CD4-positive, alpha-beta T cell treated with Interleukin-4 for 4 hours (primary cell): ENCODE measurements around the gene GPRIN3.
"Not testable (repeated sequence)": the region's sequence is repeated elsewhere in the genome, so short reads cannot be mapped to it uniquely, and the experiment has no call there.

Source experiments
- DNase-seq: peaks from one replicate; pipeline ENCODE4 v3.0.0-alpha.2; 2020

GPRIN3 gene

GRCh38 chr4:89204624-89205023 is 103.0 kb downstream of the GPRIN3 start:
- no peak for DNase-seq

DNA sequence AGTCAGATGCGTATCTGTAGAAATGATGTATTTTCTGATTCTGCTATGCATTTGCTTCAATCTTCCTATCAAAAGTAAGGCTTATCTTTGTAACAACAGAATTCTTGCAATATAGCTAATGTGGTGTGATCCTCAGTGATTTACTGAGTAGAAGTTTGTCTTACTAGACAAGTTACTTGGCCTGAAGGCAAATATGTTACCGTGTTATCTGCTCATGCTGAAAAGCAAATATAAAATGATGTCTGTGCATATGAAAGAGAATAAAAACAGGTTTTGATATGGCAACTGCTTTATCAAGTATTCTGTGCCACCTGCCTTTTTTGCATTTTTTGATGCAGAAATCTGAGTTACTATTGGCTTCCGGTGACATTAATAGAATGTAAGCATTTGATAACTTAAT is 103.7 kb downstream of the GPRIN3 start:
- DNase-seq, result no peak

DNA sequence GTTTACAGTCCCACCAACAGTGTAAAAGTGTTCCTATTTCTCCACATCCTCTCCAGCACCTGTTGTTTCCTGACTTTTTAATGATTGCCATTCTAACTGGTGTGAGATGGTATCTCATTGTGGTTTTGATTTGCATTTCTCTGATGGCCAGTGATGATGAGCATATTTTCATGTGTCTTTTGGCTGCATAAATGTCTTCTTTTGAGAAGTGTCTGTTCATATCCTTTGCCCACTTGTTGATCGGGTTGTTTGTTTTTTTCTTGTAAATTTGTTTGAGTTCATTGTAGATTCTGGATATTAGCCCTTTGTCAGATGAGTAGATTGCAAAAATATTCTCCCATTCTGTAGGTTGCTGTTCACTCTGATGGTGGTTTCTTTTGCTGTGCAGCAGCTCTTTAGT is 108.2 kb downstream of the GPRIN3 start:
- not testable (repeated sequence) for DNase-seq

DNA sequence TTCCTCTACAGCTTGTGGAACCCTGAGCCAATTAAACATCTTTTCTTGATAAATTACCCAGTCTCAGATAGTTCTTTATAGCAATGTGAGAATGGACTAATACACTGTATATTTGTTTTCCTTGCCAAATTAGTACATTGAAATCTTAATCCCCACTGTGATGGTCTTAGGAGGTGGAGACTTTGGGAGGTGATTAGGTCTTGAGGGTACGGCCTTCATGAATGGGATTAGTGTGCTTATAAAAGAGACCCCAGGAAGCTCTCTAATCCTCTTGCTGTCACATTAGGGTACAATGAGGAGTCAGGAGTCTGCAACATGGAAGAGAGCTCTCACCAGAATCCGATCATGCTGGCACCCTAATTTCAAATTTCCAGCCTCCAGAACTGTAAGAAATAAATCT is 109.7 kb downstream of the GPRIN3 start:
- no peak for DNase-seq

DNA sequence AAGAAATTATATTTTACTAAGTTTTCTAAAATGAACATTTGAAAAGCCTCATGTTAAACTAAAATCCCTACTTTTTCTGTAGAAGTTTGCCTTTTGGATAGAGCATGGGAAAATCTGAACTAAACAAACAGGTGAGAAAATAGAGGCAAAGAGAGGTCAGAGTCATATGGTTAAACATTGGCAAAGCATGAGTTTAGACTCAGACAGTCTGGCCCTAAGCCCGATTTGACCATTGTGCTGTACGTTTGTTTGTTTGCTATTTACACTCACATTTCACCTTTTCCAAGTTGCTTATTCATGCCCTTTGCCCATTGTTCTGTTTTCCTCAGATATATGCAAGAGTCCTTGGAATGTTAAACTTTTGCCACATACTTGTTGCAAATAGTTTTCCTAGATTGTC is 110.9 kb downstream of the GPRIN3 start:
- DNase-seq, result no peak

GRCh38 chr4:89196056-89196674 is 111.4 kb downstream of the GPRIN3 start:
- no peak for DNase-seq

DNA sequence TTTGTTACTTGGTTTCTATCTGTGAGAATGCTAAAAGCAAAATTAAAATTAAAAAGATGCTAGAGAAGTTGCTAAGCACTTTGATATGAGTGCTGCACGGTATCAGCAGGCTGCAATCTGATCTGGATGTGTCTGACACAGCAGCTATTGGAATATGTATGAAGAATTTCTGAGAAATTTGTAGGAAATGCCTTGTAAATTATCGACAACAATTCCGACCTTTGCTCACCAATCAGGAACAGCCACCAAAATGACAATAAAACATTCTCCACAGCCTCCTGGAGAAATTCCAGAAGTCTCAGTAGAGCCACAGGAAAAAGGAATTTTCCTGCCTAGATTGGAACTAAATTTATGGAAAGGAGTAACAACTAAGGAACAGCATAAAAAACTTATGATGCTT is 113.8 kb downstream of the GPRIN3 start:
- no peak for DNase-seq
